ENCODE results near the gene ZNF837. TPM values are rescaled to one million over a fixed set of nuclear protein-coding genes. Genes with fewer than 3 reads are reported as not detected.
"Not testable (repeated sequence)": the region's sequence is repeated elsewhere in the genome, so short reads cannot be mapped to it uniquely, and the experiment has no call there.

The ZNF837 gene
- total RNA-seq, 1 donor from 2014 or later = 1.7 TPM

- intact Hi-C loops (cut with micrococcal nuclease) = no loop called here
Observed at GRCh38 chr19:58396691-58397532, 16.1 kb upstream of the ZNF837 start.

- intact Hi-C loops (cut with micrococcal nuclease) = no loop called here
Observed at GRCh38 chr19:58395979-58396627, 15.3 kb upstream of the ZNF837 start.

GRCh38 chr19:58395220-58395978, 14.6 kb upstream of the ZNF837 start, which contains the start of gene RNF225:
Gene RNF225 (plus strand): TSS chr19:58395656. CDS start chr19:58396090, 434 bp downstream.
- intact Hi-C loops (cut with micrococcal nuclease) = no loop called here

GRCh38 chr19:58394821-58395219, 14.0 kb upstream of the ZNF837 start:
- intact Hi-C loops (cut with micrococcal nuclease) = no loop called here

- intact Hi-C loops (cut with micrococcal nuclease) = no loop called here
Observed at GRCh38 chr19:58393725-58394033, 12.8 kb upstream of the ZNF837 start.

- intact Hi-C loops (cut with micrococcal nuclease) = no loop called here
Observed at GRCh38 chr19:58392945-58393724, 12.3 kb upstream of the ZNF837 start.

GRCh38 chr19:58388175-58388526, 7.3 kb upstream of the ZNF837 start:
- intact Hi-C loops (cut with micrococcal nuclease) = no loop called here

GRCh38 chr19:58387338-58388174, 6.7 kb upstream of the ZNF837 start:
- intact Hi-C loops (cut with micrococcal nuclease) = loop anchor here (1.0 kb wide), 6 partner anchors 14 to 79 kb away; partner anchors contain the start of genes ZNF132, ZNF497, ZNF584 and ZSCAN22

- intact Hi-C loops (cut with micrococcal nuclease) = loop anchor here (1.0 kb wide), 6 partner anchors 15 to 80 kb away; partner anchors contain the start of genes ZNF132, ZNF497, ZNF584 and ZSCAN22
Observed at GRCh38 chr19:58386576-58387337, 5.9 kb upstream of the ZNF837 start, which contains the start of gene RPS5. Gene RPS5 (plus strand): TSS chr19:58387269. CDS start chr19:58388138, 869 bp downstream.

- intact Hi-C loops (cut with micrococcal nuclease) = no loop called here
Observed at GRCh38 chr19:58385891-58386575, 5.2 kb upstream of the ZNF837 start.

GRCh38 chr19:58385313-58385890, 4.6 kb upstream of the ZNF837 start:
- intact Hi-C loops (cut with micrococcal nuclease) = no loop called here

- intact Hi-C loops (cut with micrococcal nuclease) = no loop called here
Observed at GRCh38 chr19:58382997-58383603, 2.3 kb upstream of the ZNF837 start.

GRCh38 chr19:58381460-58382212, 806 bp upstream of the ZNF837 start:
- intact Hi-C loops (cut with micrococcal nuclease) = loop anchor here (1.0 to 2.0 kb wide), 11 partner anchors 19 to 199 kb away; partner anchors contain the start of genes MZF1, ZNF132, ZNF274 and ZNF497

- intact Hi-C loops (cut with micrococcal nuclease) = loop anchor here (1.0 to 2.0 kb wide), 3 partner anchors 33 to 197 kb away; partner anchors contain the start of genes ERVK3-1 and ZNF274
Observed at GRCh38 chr19:58380037-58380661, 681 bp downstream of the ZNF837 start.

GRCh38 chr19:58379246-58379645, 1.6 kb downstream of the ZNF837 start:
- intact Hi-C loops (cut with micrococcal nuclease) = no loop called here

GRCh38 chr19:58376724-58377123, 4.1 kb downstream of the ZNF837 start:
- intact Hi-C loops (cut with micrococcal nuclease) = not testable (repeated sequence)

Data from T-helper 2 cell treated with Interferon-gamma antibody and Interleukin-4, amounts not matched to agents 100 ng/mL and 5 ng/mL, for 36 hours (primary cell).